Natural killer cell treated with Interleukin-12 subunit alpha and Interleukin-12 subunit beta and Interleukin-15 and Interleukin-18, amount 100 ng/mL, for 72 hours (primary cell): ENCODE data around the gene TSHZ3. TPM values are rescaled to one million over a fixed set of nuclear protein-coding genes. Genes with fewer than 3 reads are reported as not detected.
A peak's percentile ranks its signal among the peaks of the same experiment; 100 is the strongest.

Experiments used
- ATAC-seq, 2 donors: fragments of 150-1000 bp; cut with Tn5 transposase in 1 of 2; sonication (Bioruptor Pico), chemical (Tn5 transposase) in 1 of 2; 2 replicates each; pipeline ENCODE4 v1.10.0; 2021
- DNase-seq: peaks from one replicate; pipeline ENCODE4 v3.0.0; 2022; ENCODE audit warnings: low spot score
- H3K27ac Mint-ChIP-seq, 2 donors: 1 replicate in 1 of 2; 2 replicates in 1 of 2; pipeline ENCODE4 v1.8.0; 2022; ENCODE audit warnings: mixed read lengths in 2 of 2, mild to moderate bottlenecking in 1 of 2, moderate library complexity in 1 of 2
- H3K27me3 Mint-ChIP-seq, 2 donors: 1 replicate in 1 of 2; 2 replicates in 1 of 2; pipeline ENCODE4 v1.8.0; 2022; ENCODE audit warnings: mixed read lengths in 2 of 2
- H3K36me3 Mint-ChIP-seq: one replicate; pipeline ENCODE4 v1.8.0; 2022; ENCODE audit warnings: mixed read lengths
- H3K4me1 Mint-ChIP-seq, 2 donors: 1 replicate in 1 of 2; 2 replicates in 1 of 2; pipeline ENCODE4 v1.8.0; 2022; ENCODE audit warnings: low read depth in 2 of 2, mixed read lengths in 2 of 2, mild to moderate bottlenecking in 1 of 2
- H3K4me3 Mint-ChIP-seq: one replicate; pipeline ENCODE4 v1.8.0; 2022; ENCODE audit warnings: mixed read lengths
- H3K9me3 Mint-ChIP-seq: 2 replicates; pipeline ENCODE4 v1.8.0; 2022; ENCODE audit warnings: mixed read lengths
- total RNA-seq, 2 donors: library from RNA; stranded (reverse); gene quantifications; one replicate each; pipeline ENCODE4 v1.2.3, GENCODE V29; 2022

TSHZ3 gene
- total RNA-seq, 2 donors from 2014 or later, result 4.0 to 4.1 TPM

- Mint-ChIP-seq H3K4me3 (no peak overlapping the region), H3K4me1 (peaks cover 0 to 4% of the 10 kb centered on the region in 2 donors), H3K27me3 (peaks cover 0 to 19% of the 10 kb centered on the region in 2 donors), H3K9me3 (no peaks in the 10 kb centered on the region), H3K27ac (no peak overlapping the region), H3K36me3 (no peaks in the 10 kb centered on the region)
- ATAC-seq, result no peak
- no peak for DNase-seq
Measured at GRCh38 chr19:31261019-31261602, 88.1 kb downstream of the TSHZ3 start.

GRCh38 chr19:31260171-31260933 is 88.9 kb downstream of the TSHZ3 start:
- no peak overlapping the region for H3K4me3 Mint-ChIP-seq
- DNase-seq (no peak), ATAC-seq (no peak)
- H3K4me1 Mint-ChIP-seq, result peaks cover 0 to 4% of the 10 kb centered on the region in 2 donors
- H3K9me3 Mint-ChIP-seq, result no peaks in the 10 kb centered on the region
- H3K36me3 Mint-ChIP-seq, result no peaks in the 10 kb centered on the region
- H3K27ac Mint-ChIP-seq, result no peak overlapping the region
- H3K27me3 Mint-ChIP-seq, result peaks cover 0 to 19% of the 10 kb centered on the region in 2 donors

- Mint-ChIP-seq H3K4me1 (peaks cover 0 to 4% of the 10 kb centered on the region in 2 donors), H3K9me3 (no peaks in the 10 kb centered on the region), H3K4me3 (no peak overlapping the region), H3K27me3 (peaks cover 6 to 19% of the 10 kb centered on the region in 2 donors), H3K27ac (no peak overlapping the region), H3K36me3 (no peaks in the 10 kb centered on the region)
- ATAC-seq (no peak), DNase-seq (no peak)
Measured at GRCh38 chr19:31258211-31259052, 90.8 kb downstream of the TSHZ3 start.

- DNase-seq (no peak), ATAC-seq (peak in 1 of 2 donors; percentile 33)
- peaks cover 0 to 4% of the 10 kb centered on the region in 2 donors for H3K4me1 Mint-ChIP-seq
- H3K27me3 Mint-ChIP-seq, result peaks cover 6 to 15% of the 10 kb centered on the region in 2 donors
- H3K9me3 Mint-ChIP-seq, result no peaks in the 10 kb centered on the region
- H3K27ac Mint-ChIP-seq, result no peak overlapping the region
- no peak overlapping the region for H3K4me3 Mint-ChIP-seq
- H3K36me3 Mint-ChIP-seq, result no peaks in the 10 kb centered on the region
Measured at GRCh38 chr19:31257426-31258130, 91.7 kb downstream of the TSHZ3 start.

GRCh38 chr19:31257025-31257424 is 92.2 kb downstream of the TSHZ3 start:
- Mint-ChIP-seq H3K27me3 (peaks cover 10 to 11% of the 10 kb centered on the region in 2 donors), H3K9me3 (no peaks in the 10 kb centered on the region), H3K27ac (no peak overlapping the region), H3K4me3 (no peak overlapping the region), H3K4me1 (peaks cover 0 to 4% of the 10 kb centered on the region in 2 donors), H3K36me3 (no peaks in the 10 kb centered on the region)
- ATAC-seq (no peak), DNase-seq (no peak)

GRCh38 chr19:31256593-31256960 is 92.7 kb downstream of the TSHZ3 start:
- DNase-seq (no peak), ATAC-seq (peak in 1 of 2 donors; percentile 26)
- Mint-ChIP-seq H3K9me3 (no peaks in the 10 kb centered on the region), H3K36me3 (no peaks in the 10 kb centered on the region), H3K4me1 (peaks cover 0 to 4% of the 10 kb centered on the region in 2 donors), H3K4me3 (no peak overlapping the region), H3K27me3 (peaks cover 8 to 11% of the 10 kb centered on the region in 2 donors), H3K27ac (no peak overlapping the region)

- Mint-ChIP-seq H3K36me3 (no peaks in the 10 kb centered on the region), H3K4me1 (peaks cover 0 to 4% of the 10 kb centered on the region in 2 donors), H3K27me3 (peaks cover 8 to 11% of the 10 kb centered on the region in 2 donors), H3K4me3 (no peak overlapping the region), H3K9me3 (no peaks in the 10 kb centered on the region), H3K27ac (no peak overlapping the region)
- no peak for DNase-seq
- no peak for ATAC-seq
Measured at GRCh38 chr19:31255831-31256592, 93.2 kb downstream of the TSHZ3 start.

GRCh38 chr19:31255174-31255799 is 93.9 kb downstream of the TSHZ3 start:
- no peaks in the 10 kb centered on the region for H3K36me3 Mint-ChIP-seq
- ATAC-seq, result no peak
- no peak overlapping the region for H3K4me3 Mint-ChIP-seq
- no peak overlapping the region for H3K27ac Mint-ChIP-seq
- H3K27me3 Mint-ChIP-seq, result peaks cover 6 to 12% of the 10 kb centered on the region in 2 donors
- H3K4me1 Mint-ChIP-seq, result peaks cover 0 to 4% of the 10 kb centered on the region in 2 donors
- DNase-seq, result no peak
- no peaks in the 10 kb centered on the region for H3K9me3 Mint-ChIP-seq

GRCh38 chr19:31254611-31255010 is 94.6 kb downstream of the TSHZ3 start:
- DNase-seq, result no peak
- ATAC-seq, result no peak
- Mint-ChIP-seq H3K27me3 (peaks cover 0 to 15% of the 10 kb centered on the region in 2 donors), H3K4me1 (peaks cover 0 to 4% of the 10 kb centered on the region in 2 donors), H3K9me3 (no peaks in the 10 kb centered on the region), H3K4me3 (no peak overlapping the region), H3K27ac (no peak overlapping the region), H3K36me3 (no peaks in the 10 kb centered on the region)

GRCh38 chr19:31254180-31254551 is 95.1 kb downstream of the TSHZ3 start:
- Mint-ChIP-seq H3K27ac (no peak overlapping the region), H3K36me3 (no peaks in the 10 kb centered on the region), H3K4me3 (no peak overlapping the region), H3K27me3 (peaks cover 0 to 15% of the 10 kb centered on the region in 2 donors), H3K4me1 (peaks cover 0 to 4% of the 10 kb centered on the region in 2 donors), H3K9me3 (no peaks in the 10 kb centered on the region)
- DNase-seq, result no peak
- no peak for ATAC-seq

GRCh38 chr19:31253526-31254179 is 95.6 kb downstream of the TSHZ3 start:
- Mint-ChIP-seq H3K27ac (no peak overlapping the region), H3K36me3 (no peaks in the 10 kb centered on the region), H3K4me1 (peaks cover 0 to 4% of the 10 kb centered on the region in 2 donors), H3K27me3 (peaks cover 0 to 15% of the 10 kb centered on the region in 2 donors), H3K9me3 (no peaks in the 10 kb centered on the region), H3K4me3 (no peak overlapping the region)
- DNase-seq, result no peak
- no peak for ATAC-seq

- H3K4me3 Mint-ChIP-seq, result no peak overlapping the region
- no peak overlapping the region for H3K27ac Mint-ChIP-seq
- H3K27me3 Mint-ChIP-seq, result peaks cover 8 to 21% of the 10 kb centered on the region in 2 donors
- DNase-seq, result no peak
- no peaks in the 10 kb centered on the region for H3K9me3 Mint-ChIP-seq
- H3K36me3 Mint-ChIP-seq, result no peaks in the 10 kb centered on the region
- no peak for ATAC-seq
- H3K4me1 Mint-ChIP-seq, result peaks cover 0 to 4% of the 10 kb centered on the region in 2 donors
Measured at GRCh38 chr19:31252441-31252840, 96.8 kb downstream of the TSHZ3 start.
